C4-2B (cell line): ENCODE measurements around the gene B3GLCT.

Source experiments
- ZFX ChIP-seq: fragments of 450-650 bp; IDR thresholded peaks from 2 replicates; pipeline ENCODE4 v1.6.1; 2017
- TF ChIP-seq, protein P1 (sequence below): fragments of 450-650 bp; conservative IDR thresholded peaks from 2 replicates; pipeline ENCODE4 v1.5.1; 2017; ENCODE audit warnings: mild to moderate bottlenecking

- TF ChIP-seq, protein P1, sequence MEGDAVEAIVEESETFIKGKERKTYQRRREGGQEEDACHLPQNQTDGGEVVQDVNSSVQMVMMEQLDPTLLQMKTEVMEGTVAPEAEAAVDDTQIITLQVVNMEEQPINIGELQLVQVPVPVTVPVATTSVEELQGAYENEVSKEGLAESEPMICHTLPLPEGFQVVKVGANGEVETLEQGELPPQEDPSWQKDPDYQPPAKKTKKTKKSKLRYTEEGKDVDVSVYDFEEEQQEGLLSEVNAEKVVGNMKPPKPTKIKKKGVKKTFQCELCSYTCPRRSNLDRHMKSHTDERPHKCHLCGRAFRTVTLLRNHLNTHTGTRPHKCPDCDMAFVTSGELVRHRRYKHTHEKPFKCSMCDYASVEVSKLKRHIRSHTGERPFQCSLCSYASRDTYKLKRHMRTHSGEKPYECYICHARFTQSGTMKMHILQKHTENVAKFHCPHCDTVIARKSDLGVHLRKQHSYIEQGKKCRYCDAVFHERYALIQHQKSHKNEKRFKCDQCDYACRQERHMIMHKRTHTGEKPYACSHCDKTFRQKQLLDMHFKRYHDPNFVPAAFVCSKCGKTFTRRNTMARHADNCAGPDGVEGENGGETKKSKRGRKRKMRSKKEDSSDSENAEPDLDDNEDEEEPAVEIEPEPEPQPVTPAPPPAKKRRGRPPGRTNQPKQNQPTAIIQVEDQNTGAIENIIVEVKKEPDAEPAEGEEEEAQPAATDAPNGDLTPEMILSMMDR: no peak
- TF ChIP-seq ZFX: no peak
These were observed 49.3 kb downstream of the B3GLCT start for GRCh38 chr13:31248965-31249539.
